GM18868 (cell line): ENCODE results near the gene WNT3.
"Not testable (repeated sequence)": the region's sequence is repeated elsewhere in the genome, so short reads cannot be mapped to it uniquely, and the experiment has no call there.

Source experiments
- ATAC-seq: cut with Tn5 transposase; IDR thresholded peaks from one replicate; pipeline ENCODE4 v1.9.1; 2021; ENCODE audit warnings: mild to moderate bottlenecking, moderate library complexity; ENCODE audit not compliant: unreplicated experiment

Gene WNT3

DNA sequence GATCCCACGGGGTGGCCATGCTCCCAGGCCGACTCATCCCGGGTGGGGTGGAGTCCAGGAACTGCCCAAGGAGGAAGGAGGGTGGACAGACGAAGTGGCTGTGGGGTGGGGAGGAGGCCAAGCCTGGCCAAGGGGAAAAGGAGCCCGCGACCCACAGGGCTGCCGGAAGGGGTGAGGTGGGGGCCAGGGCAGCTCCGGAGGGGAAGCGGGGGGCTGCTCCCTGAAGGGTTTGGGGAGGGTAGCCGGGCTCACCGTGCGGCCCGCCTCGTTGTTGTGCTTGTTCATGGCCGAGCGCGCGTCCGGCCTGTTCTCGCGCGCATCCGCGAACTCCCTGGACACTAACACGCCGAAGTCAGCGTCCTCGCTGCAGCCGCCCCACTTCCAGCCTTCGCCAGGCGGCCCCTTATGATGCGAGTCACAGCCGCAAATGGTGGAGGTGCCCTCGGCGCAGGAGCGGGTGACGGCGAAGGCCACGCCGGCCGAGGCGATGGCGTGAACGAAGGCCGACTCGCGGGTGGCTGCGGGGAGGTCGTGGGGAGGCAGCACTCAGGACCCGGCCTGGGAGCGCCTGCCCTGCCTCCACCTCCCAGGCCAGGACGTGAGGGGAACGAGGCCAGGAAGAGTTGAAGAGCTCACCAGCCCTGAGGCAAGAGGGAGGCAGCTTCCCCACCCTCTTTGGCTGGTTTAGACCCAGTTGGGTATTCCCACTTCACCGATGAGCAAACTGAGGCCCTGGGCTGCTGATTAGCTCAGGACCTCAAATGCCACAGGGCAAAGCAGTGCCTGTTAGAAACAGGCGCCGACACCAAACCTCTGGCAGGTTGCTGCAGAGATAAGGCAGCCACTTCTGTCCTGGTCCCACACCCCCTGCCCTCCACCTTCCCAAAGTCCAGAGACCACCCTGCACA lies 48.7 kb downstream of the WNT3 start:
- ATAC-seq = no peak

- ATAC-seq = not testable (repeated sequence)
These were observed 49.6 kb downstream of the WNT3 start for GRCh38 chr17:46768896-46769295.

DNA sequence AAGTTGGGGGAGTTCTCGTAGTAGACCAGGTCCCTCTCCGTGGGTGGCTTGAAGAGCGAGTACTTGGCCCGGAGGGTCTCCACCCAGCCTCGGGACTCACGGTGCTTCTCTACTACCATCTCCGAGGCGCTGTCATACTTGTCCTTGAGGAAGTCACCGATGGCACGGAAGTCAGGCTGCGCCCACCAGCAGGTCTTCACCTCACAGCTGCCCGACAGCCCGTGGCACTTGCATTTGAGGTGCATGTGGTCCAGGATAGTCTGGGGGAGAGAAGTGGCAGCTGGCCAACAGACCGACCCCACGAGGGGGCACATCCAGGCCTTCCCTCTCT lies 50.0 kb downstream of the WNT3 start:
- ATAC-seq = no peak

DNA sequence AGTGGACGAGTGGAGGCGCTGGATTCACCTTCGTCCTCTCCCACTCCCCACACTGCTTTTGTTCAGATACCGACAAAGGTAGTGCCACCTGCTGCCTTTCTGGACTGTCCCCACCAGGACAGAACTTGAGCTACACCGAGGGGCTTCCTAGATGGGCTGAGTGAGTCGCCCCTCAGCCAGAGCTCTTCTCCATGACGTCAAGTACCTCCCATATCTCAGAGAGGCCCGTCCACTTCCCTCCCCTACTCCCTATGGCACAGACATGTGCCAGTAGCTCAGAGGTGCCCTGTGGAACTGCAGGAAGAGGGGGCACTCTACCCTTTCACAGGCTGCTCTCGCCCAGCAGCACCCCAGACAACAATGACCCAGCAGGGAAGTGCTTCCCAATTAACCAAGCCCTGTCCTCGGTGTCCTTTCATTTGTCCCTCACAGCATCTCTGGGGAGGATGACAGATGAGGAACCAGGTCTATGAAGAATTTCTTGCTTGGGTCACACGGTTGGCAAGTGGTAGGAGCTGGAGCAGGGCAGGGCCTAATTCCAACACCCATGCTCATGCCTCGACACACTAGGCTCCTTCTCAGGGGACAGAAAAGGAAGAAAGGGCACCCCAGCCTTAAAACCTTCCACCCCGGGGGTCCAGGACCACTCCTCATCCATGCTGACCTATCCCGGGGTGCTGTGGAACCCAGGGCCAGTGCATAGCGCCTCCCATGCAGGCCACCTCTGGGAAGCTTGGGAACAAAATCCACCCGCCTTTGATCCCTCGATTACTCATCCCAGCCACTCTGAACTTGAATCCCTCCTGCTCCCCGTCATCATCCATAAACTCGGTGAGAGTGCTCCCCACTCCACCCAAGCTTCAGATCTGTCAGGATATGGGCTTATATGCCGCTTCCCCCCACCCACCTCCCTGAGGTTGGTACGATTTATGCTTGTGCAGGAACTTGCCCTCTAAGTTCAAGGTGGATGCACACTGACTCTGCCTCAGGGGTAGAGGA lies 51.7 kb downstream of the WNT3 start:
- ATAC-seq = no peak

DNA sequence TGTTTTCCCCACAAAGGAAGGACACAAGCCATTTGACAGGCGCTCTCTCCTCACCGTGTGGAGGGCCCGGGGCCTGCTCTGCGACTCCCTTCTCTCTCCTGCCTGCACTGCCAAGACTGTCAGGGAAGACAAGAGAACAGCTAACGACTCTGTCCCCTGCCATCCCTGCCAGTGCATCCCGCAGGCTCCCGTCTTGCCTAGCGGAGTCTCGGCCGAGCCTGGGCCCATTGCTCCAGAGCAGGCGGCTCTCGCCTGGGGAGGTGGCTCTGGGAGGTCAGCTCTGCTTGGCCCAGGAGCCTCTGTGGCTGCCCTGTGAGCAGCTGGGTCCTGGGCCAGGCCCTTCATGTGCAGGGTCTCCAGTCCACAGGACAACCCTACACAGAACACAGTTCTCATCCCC lies 53.0 kb downstream of the WNT3 start:
- no peak for ATAC-seq

GRCh38 chr17:46764709-46765401 lies 53.6 kb downstream of the WNT3 start:
- ATAC-seq = no peak

- no peak for ATAC-seq
These were observed 54.3 kb downstream of the WNT3 start for GRCh38 chr17:46764000-46764708.

DNA sequence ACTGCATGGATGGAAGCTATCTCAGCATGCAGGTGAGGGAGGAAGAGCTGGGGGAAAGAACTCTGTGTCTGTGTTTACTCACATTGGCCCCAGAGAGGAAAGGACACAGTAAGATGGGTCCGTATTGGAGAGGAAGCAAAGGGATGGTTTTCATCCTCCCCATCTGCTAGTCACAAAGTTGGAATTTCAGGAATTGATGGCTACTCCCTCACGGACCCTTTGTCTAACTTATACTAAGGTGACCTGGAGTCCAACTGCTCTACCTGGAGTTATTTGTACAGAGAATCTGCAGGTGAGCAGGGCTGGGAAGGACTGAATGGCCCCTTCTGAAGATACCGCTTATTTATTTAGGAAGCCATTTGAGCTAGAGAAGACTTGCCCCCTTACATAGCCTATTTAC lies 55.1 kb downstream of the WNT3 start:
- no peak for ATAC-seq

- ATAC-seq = no peak
These were observed 59.4 kb downstream of the WNT3 start for GRCh38 chr17:46759141-46759540.

GRCh38 chr17:46758614-46759013 lies 59.9 kb downstream of the WNT3 start:
- ATAC-seq = no peak

DNA sequence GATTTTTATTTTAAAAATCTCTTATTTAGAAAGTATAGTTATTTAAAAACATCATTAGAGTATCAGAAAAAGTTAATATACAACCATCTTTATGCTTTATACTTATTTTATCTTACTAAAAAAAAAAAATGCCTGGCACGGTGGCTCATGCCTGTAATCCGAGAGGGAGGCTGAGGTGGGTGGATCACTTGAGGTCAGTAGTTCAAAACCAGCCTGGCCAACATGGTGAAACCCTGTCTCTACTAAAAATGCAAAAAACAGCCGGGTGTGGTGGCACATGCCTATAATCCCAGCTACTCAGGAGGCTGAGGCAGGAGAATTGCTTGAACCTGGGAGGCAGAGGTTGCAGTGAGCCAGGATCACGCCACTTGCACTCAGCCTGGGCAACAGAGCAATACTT lies 60.9 kb downstream of the WNT3 start:
- ATAC-seq = not testable (repeated sequence)

DNA sequence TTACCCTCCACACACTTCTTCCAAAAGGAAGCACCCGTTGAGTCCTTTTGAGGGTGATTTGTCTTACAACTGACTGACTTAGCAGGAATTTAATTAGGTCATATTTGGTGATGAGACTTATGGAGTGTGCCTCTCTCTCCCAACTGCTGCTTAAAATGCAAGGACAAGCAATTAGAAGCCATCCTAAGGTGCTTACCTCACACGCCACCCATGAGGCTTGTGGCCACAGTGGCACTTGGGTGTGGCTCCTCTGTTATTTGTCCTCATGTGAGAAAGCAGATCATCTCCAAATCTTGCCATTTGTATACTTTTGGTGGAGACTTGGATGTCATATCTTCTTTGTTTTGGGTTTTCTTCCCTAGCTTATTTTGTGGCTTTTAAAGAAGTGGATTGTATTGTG lies 61.6 kb downstream of the WNT3 start:
- ATAC-seq = no peak

DNA sequence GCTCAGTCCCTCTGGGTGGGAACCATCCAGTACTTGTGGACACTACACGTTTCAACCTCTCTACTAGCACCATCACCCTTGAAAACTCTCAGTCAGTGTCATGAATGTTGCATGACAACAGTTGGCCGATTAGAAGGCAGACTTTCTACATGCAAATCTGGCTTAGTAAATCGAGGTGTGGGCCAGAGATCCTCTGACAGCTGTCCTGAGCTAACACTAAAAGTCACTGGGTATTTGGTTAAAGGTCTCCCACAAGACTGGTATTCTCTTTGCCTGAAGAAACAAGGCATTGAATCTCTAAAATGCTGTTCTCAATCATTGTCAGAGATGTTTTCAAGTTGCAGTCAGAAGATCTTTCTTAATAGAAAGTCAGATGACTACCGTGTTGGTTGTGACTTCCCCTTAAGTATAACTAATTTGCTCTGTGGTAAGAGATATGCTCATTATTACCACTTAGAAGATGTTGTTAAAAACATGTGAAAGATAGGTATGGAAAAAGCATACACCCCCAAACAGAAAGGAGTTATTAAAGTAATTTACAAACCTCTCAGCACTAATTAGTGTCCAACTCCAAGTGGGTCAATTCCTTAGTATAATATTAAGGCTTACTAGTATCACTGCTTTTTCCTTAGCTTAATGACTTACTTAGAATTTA lies 62.3 kb downstream of the WNT3 start:
- ATAC-seq = no peak

DNA sequence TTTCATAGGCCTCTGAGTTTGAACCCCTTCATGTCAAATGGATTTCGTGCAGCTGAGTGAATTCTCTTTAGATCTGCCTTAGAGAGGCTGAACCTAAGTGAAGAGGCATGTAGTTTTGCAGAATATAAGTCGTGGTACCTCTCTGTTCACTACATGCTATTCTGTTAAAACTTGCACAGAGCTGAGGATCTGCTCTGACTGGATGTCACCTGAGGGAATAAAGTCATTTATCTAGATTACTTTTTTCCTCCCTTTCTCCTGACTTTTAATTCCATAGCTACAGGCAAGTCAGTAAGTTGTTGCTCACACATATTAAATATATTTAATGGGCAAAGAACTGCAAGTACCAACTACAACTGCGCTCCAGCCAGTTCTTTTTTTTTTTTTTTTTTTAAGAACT lies 64.7 kb downstream of the WNT3 start:
- ATAC-seq = no peak

GRCh38 chr17:46751425-46751824 lies 67.1 kb downstream of the WNT3 start:
- ATAC-seq = no peak

GRCh38 chr17:46745376-46745775 lies 73.1 kb downstream of the WNT3 start:
- no peak for ATAC-seq

- no peak for ATAC-seq
These were observed 74.1 kb downstream of the WNT3 start for GRCh38 chr17:46744441-46744840.

GRCh38 chr17:46742565-46743270 lies 75.8 kb downstream of the WNT3 start:
- no peak for ATAC-seq

- no peak for ATAC-seq
These were observed 77.3 kb downstream of the WNT3 start for GRCh38 chr17:46741122-46741730.
